Tibial nerve (tissue), 4 donors: Measurements from ENCODE around the gene SLC13A2. TPM values are rescaled to one million over a fixed set of nuclear protein-coding genes. Genes with fewer than 3 reads are reported as not detected.

Experiments
- DNase-seq, 2 donors: peaks; one replicate each; pipeline ENCODE4 v3.0.0-alpha.2; 2019; ENCODE audit warnings: low spot score in 2 of 2
- H3K27ac ChIP-seq, 4 donors: fragments of 200-600 bp; sonication (generic) in 3 of 4; one replicate each; pipeline ENCODE4 v1.5.1; 2017 to 2019; ENCODE audit warnings: mild to moderate bottlenecking in 1 of 4
- H3K27me3 ChIP-seq, 2 donors: fragments of 200-600 bp; sonication (generic) in 1 of 2; one replicate each; pipeline versions ENCODE4 v1.5.1 to v1.6.0; 2017 to 2019
- H3K36me3 ChIP-seq, 3 donors: fragments of 200-600 bp; sonication (generic); one replicate each; pipeline ENCODE4 v1.5.1; 2018 to 2019
- H3K4me1 ChIP-seq, 4 donors: fragments of 200-600 bp; sonication (generic) in 3 of 4; one replicate each; pipeline ENCODE4 v1.5.1; 2017 to 2019
- H3K4me3 ChIP-seq, 4 donors: fragments of 200-600 bp; sonication (generic) in 3 of 4; one replicate each; pipeline ENCODE4 v1.5.1; 2017 to 2019; ENCODE audit warnings: mild to moderate bottlenecking in 1 of 4, moderate library complexity in 1 of 4
- H3K9me3 ChIP-seq, 4 donors: fragments of 200-600 bp; sonication (generic) in 3 of 4; one replicate each; pipeline ENCODE4 v1.5.1; 2017 to 2019
- EP300 ChIP-seq, 2 donors: sonication (generic); formaldehyde crosslinking; IDR thresholded peaks; one replicate each; pipeline ENCODE4 v1.6.1; 2017; ENCODE audit warnings: antibody characterized with exemption in 2 of 2, mild to moderate bottlenecking in 1 of 2
- POLR2A ChIP-seq, 2 donors: fragments of 450-650 bp; IDR thresholded peaks; one replicate each; pipeline ENCODE4 v1.6.1; 2017; ENCODE audit warnings: antibody characterized with exemption in 2 of 2, mild to moderate bottlenecking in 2 of 2, moderate library complexity in 2 of 2
- WGBS, 2 donors: methylation state at CpG; one replicate each; pipeline ENCODE4 v1.1.5; 2018; 5-methylcytosine and 5-hydroxymethylcytosine counted together
- total RNA-seq, 4 donors: library from RNA; depleted of rRNA; stranded (reverse); fragments of >200 nt; gene quantifications; one replicate each; pipeline ENCODE4 v1.1.0, GENCODE V29; 2016
- TF ChIP-seq, protein P1 (sequence below), 5 experiments: fragments of 200-600 bp in 3 of 5; fragments of 450-650 bp in 2 of 5; sonication (generic) in 3 of 5; IDR thresholded peaks; one replicate each; pipeline ENCODE4 v1.5.1; 2016 to 2019; ENCODE audit warnings: antibody characterized with exemption in 5 of 5, mild to moderate bottlenecking in 3 of 5, moderate library complexity in 2 of 5

SLC13A2 gene
- total RNA-seq, 4 donors from 2014 or later: not detected

DNA sequence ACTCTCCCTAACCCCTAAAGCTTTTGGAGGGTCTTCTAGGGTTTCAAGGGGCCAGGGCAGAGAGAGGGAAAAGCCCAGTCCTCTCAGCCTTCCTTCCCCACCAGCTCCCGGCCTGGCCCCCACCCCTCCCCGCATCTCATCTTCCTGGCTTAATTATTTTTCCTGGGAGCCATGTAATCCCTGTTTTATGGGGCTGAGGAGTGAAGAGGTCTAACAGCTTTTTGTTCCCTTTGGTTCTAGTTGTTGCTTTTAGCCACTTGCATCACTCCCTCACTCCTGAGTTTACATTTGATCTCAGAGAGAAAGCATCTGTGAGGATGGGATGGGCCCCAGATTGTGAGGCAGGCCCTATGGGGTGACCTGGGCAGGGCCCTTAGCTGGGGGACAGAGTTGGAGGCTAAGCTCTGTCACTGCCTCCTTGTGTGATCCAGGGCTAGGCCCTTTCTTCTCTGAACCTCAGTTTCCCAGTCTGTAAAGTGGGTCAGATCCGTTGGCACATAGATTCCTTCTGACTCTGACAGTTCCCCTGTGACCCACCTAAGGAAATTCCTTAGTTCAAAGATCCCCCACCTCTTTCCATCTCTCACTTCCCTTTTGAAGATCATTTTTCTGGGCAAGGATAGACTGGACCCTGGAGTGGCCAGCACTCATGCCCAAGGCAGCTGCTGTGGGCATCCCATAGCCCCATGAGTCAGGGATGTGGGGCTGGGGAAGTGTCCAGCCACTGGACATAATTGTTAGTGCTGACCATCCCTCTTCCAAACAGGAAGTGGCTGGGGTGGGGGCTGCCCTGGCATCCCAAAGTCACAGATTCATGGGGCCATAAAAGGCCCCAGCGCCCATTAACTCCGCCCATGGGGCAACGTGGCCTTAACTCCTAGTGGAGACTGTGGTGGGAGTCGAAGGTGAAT lies 58.9 kb downstream of the SLC13A2 start:
- Histone ChIP-seq H3K27me3 (no peaks in the 10 kb centered on the region), H3K4me3 (no peak overlapping the region), H3K9me3 (no peaks in the 10 kb centered on the region), H3K36me3 (no peaks in the 10 kb centered on the region), H3K27ac (no peak overlapping the region), H3K4me1 (no peaks in the 10 kb centered on the region)
- 52 to 67% methylated on average over 7 of the region's 7 CpGs for WGBS, 2 donors
- no peak for DNase-seq
- TF ChIP-seq POLR2A (IDR thresholded peaks at IDR 0.05) (no peak), EP300 (IDR thresholded peaks at IDR 0.05) (no peak)
- TF ChIP-seq, protein P1, sequence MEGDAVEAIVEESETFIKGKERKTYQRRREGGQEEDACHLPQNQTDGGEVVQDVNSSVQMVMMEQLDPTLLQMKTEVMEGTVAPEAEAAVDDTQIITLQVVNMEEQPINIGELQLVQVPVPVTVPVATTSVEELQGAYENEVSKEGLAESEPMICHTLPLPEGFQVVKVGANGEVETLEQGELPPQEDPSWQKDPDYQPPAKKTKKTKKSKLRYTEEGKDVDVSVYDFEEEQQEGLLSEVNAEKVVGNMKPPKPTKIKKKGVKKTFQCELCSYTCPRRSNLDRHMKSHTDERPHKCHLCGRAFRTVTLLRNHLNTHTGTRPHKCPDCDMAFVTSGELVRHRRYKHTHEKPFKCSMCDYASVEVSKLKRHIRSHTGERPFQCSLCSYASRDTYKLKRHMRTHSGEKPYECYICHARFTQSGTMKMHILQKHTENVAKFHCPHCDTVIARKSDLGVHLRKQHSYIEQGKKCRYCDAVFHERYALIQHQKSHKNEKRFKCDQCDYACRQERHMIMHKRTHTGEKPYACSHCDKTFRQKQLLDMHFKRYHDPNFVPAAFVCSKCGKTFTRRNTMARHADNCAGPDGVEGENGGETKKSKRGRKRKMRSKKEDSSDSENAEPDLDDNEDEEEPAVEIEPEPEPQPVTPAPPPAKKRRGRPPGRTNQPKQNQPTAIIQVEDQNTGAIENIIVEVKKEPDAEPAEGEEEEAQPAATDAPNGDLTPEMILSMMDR (IDR thresholded peaks at IDR 0.05): no peak

DNA sequence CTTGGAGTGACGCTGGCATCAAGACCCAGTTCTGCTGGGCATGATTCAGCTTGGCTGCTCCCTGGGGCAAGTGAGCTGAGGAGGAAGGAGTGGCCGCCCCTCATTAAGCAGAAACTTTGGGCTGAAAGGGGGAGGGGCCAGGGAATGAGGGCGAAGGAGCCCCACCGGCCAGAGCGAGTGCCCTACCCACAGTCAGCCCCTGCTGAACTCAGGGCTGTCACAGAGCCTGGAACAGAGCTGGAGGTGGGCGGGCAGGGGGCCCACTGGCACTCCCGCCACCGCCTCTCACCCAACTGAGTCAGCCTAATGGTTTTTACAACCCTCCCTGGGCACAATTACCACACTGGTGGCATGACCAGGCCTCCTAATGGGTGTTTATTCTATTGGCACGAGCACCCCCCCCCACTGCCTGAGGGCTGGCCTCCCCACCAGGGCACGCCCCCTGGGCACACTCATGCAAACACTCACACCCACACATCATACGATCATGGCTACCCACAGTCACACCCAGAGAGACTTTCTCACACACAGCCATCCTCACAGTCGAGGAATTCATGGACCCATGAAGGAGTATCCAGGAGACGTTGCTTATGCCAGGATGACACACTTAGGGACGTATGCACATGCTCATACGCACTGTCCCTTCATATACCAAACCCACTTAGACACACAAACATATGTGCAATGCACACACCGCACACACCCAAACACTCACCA lies 59.8 kb downstream of the SLC13A2 start:
- TF ChIP-seq, protein P1 (IDR thresholded peaks at IDR 0.05): no peak
- no peak for TF ChIP-seq POLR2A (IDR thresholded peaks at IDR 0.05)
- no peak for TF ChIP-seq EP300 (IDR thresholded peaks at IDR 0.05)
- H3K4me3 ChIP-seq: no peak overlapping the region
- no peak overlapping the region for H3K27ac ChIP-seq
- H3K36me3 ChIP-seq: no peaks in the 10 kb centered on the region
- DNase-seq: no peak
- no peaks in the 10 kb centered on the region for H3K9me3 ChIP-seq
- 53 to 66% methylated on average over 15 to 16 of the region's 16 CpGs for WGBS, 2 donors
- no peaks in the 10 kb centered on the region for H3K4me1 ChIP-seq
- H3K27me3 ChIP-seq: no peaks in the 10 kb centered on the region

DNA sequence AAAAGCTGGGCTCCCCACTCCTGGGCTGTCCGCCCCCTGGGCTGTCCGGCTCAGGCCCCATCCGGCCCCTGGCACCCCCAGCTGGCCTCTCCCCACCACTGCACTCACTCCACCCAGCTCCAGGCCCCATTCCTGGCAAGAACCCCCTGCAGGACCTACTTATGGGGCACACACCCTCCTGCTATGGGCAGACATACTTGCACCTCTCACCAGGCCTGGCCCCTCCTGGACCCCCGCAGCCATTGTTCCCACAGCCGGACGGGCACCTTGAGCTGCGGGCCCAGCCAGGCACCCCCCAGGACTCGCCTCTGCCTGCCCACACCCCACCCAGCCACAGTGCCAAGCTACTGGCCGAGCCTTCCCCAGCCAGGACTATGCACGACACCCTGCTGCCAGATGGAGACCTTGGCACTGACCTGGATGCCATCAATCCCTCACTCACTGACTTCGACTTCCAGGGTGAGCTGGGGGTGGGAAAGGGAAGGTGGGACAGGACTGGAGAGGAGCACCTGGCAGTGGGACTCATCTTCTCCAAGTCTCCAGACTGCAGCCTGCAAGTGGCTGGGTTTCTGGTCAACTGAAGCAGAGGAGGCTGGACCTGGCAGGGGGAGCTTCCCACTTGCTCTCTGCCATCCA lies 61.4 kb downstream of the SLC13A2 start:
- no peak for DNase-seq
- no peaks in the 10 kb centered on the region for H3K9me3 ChIP-seq
- no peaks in the 10 kb centered on the region for H3K36me3 ChIP-seq
- H3K4me3 ChIP-seq: no peak overlapping the region
- TF ChIP-seq EP300 (IDR thresholded peaks at IDR 0.05) (no peak), POLR2A (IDR thresholded peaks at IDR 0.05) (no peak)
- TF ChIP-seq, protein P1 (IDR thresholded peaks at IDR 0.05): no peak
- H3K4me1 ChIP-seq: no peaks in the 10 kb centered on the region
- WGBS, 2 donors: 85 to 91% methylated on average over 9 to 11 of the region's 11 CpGs
- H3K27ac ChIP-seq: no peak overlapping the region
- H3K27me3 ChIP-seq: no peaks in the 10 kb centered on the region

DNA sequence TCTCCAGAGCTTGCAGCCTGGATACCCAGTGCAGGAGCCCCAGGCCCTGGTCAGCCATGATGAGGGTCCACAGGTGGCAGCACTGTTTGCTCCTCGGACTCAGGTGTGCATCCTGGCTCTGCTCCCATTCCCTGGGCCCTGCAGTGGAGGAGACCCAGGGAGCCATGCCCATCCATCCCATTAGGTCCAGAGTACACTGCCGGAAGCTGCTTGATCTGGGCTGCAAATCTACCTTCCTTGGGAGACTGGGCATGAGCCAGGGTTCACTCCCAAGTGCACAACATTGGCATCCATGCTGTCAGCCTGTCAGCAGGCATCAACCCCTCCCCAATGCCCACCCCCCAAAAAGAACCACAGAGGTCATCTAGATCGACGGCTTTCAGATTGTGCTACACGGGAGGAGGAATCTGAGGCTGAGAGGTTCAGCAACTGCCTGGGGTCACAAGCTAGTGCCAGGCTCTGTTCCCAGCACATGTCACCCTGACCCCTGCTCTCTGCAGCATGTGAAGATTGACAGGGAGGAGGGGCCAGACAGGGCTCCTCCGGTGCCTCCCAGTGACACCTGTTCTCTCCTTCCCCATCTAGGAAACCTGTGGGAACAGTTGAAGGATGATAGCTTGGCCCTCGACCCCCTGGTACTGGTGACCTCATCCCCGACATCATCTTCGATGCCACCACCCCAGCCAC lies 63.2 kb downstream of the SLC13A2 start:
- H3K4me1 ChIP-seq: no peaks in the 10 kb centered on the region
- 61 to 68% methylated on average over 9 of the region's 9 CpGs for WGBS, 2 donors
- H3K36me3 ChIP-seq: no peaks in the 10 kb centered on the region
- no peak overlapping the region for H3K4me3 ChIP-seq
- DNase-seq: no peak
- H3K27ac ChIP-seq: no peak overlapping the region
- no peak for TF ChIP-seq EP300 (IDR thresholded peaks at IDR 0.05)
- TF ChIP-seq, protein P1 (IDR thresholded peaks at IDR 0.05): no peak
- no peak for TF ChIP-seq POLR2A (IDR thresholded peaks at IDR 0.05)
- H3K27me3 ChIP-seq: no peaks in the 10 kb centered on the region
- H3K9me3 ChIP-seq: no peaks in the 10 kb centered on the region
